ENCODE measurements around the gene ABCF1.

- TF ChIP-seq SUZ12 (IDR thresholded peaks at IDR 0.05) = no peak
- TF ChIP-seq BHLHE40 (IDR thresholded peaks at IDR 0.05; ENCODE audit: borderline replicate concordance) = no peak
These were observed 69.2 kb downstream of the ABCF1 start for GRCh38 chr6:30640481-30640880.
